Measurements from ENCODE around the gene HDAC11. TPM values are rescaled to one million over a fixed set of nuclear protein-coding genes. Genes with fewer than 3 reads are reported as not detected.
"Not testable (repeated sequence)": the region's sequence is repeated elsewhere in the genome, so short reads cannot be mapped to it uniquely, and the experiment has no call there.

Gene HDAC11, protein sequence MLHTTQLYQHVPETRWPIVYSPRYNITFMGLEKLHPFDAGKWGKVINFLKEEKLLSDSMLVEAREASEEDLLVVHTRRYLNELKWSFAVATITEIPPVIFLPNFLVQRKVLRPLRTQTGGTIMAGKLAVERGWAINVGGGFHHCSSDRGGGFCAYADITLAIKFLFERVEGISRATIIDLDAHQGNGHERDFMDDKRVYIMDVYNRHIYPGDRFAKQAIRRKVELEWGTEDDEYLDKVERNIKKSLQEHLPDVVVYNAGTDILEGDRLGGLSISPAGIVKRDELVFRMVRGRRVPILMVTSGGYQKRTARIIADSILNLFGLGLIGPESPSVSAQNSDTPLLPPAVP
- total RNA-seq = 10 to 100 TPM; 13.0 to 40.4 (median 15.8) TPM

DNA sequence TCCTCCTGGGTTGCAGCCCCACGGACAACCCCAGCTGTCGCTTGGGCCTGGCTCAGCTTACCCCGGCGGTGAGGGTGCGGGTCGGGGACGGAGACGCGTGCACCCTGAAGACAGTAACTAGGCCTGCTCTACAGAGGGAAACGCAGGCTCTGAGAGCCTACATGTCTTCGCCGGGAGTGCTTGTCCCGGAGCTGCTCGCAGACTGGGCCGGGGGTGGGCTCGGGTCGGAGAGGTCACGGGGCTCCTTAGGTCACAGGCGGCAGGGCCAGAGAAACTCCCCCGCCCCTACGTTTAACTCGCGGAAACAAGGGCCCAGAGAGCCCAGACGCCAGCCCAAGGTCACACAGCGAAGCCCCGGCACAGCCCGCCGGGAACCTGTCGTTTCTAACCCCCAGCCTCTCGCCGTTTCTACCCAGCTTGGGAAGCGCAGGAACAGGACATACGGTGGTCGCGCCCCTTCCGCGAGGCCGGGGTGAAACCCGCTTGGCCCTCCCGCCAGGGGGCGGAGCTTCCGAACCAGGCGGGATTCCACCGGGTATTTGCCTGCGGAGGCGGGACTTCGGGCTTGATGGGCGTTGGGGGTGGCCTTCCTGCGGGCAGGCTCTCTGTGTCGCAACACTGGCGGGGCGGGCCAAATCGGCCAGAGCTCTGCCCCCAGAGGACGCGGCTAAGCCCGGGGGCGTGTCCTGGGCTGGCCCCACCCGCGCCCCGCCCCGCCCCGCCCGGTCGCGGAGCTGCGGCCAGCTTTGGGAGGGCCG lies at the start of gene HDAC11:
Gene HDAC11, plus strand, starts transcription at position 725 of the 758 bp plus-strand sequence. CDS start 42 bp downstream, outside the sequence.
- Histone ChIP-seq H3K36me3 (no peaks in the 10 kb centered on the region), H3K4me1 (peaks cover 45 to 49% of the 10 kb centered on the region in 2 donors), H3K27ac (peak within 1 kb of the TSS; percentile 93 to 98 (median 95)), H3K4me3 (peak within 1 kb of the TSS; percentile 78 to 81 (median 79)), H3K9me3 (no peaks in the 10 kb centered on the region), H3K27me3 (no peaks in the 10 kb centered on the region)
- TF ChIP-seq, protein P1, sequence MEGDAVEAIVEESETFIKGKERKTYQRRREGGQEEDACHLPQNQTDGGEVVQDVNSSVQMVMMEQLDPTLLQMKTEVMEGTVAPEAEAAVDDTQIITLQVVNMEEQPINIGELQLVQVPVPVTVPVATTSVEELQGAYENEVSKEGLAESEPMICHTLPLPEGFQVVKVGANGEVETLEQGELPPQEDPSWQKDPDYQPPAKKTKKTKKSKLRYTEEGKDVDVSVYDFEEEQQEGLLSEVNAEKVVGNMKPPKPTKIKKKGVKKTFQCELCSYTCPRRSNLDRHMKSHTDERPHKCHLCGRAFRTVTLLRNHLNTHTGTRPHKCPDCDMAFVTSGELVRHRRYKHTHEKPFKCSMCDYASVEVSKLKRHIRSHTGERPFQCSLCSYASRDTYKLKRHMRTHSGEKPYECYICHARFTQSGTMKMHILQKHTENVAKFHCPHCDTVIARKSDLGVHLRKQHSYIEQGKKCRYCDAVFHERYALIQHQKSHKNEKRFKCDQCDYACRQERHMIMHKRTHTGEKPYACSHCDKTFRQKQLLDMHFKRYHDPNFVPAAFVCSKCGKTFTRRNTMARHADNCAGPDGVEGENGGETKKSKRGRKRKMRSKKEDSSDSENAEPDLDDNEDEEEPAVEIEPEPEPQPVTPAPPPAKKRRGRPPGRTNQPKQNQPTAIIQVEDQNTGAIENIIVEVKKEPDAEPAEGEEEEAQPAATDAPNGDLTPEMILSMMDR (IDR thresholded peaks at IDR 0.05 in 4 of 5, conservative IDR thresholded peaks at IDR 0.05 in 1 of 5) = peak in 4 of 5 experiments; percentile 50 to 66 (median 56)
- peak; percentile 90 to 95 for TF ChIP-seq POLR2A (IDR thresholded peaks at IDR 0.05)
- DNase-seq = peak; percentile 99
- peak; percentile 80 to 82 for ATAC-seq
- in situ Hi-C loops (cut with MboI; ENCODE audit: low sequenced_read_pairs in 4 of 4) (loop anchor here in 1 of 4 donors (25.0 kb wide), 1 partner anchor 633 kb away; the partner anchor contains the start of gene CHCHD4), intact Hi-C loops (cut with DNase I; ENCODE audit: low total_unique reads) (loop anchor here (2.0 to 10.0 kb wide), 2 partner anchors 17 to 645 kb away; partner anchors contain the start of genes CHCHD4 and TMEM43)

DNA sequence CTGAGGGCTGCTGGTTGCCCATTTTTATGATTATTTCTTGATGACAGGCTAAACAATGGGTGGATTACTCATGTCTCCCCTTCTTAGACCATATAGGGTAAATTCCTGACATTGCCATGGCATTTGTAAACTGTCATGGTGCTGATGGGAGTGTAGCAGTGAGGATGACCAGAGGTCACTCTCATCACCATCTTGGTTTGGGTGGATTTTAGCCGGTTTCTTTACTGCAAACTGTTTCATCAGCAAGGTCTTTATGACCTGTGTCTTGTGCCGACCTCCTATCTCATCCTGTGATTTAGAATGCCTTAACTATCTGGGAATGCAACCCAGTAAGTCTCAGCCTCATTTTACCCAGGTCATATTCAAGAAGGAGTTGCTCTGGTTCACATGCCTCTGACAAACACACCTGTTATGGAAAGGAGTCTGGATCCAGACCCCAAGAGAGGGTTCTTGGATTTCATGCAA lies 49.7 kb upstream of the HDAC11 start:
- intact Hi-C loops (cut with DNase I; ENCODE audit: low total_unique reads); H3K27me3 ChIP-seq; H3K9me3 ChIP-seq; DNase-seq; H3K4me1 ChIP-seq; ATAC-seq; H3K36me3 ChIP-seq; in situ Hi-C loops (cut with MboI; ENCODE audit: low sequenced_read_pairs in 4 of 4); H3K4me3 ChIP-seq: not testable (repeated sequence)
- H3K27ac ChIP-seq = peak overlapping the region in 3 of 4 donors; percentile 4 to 72 (median 34)

DNA sequence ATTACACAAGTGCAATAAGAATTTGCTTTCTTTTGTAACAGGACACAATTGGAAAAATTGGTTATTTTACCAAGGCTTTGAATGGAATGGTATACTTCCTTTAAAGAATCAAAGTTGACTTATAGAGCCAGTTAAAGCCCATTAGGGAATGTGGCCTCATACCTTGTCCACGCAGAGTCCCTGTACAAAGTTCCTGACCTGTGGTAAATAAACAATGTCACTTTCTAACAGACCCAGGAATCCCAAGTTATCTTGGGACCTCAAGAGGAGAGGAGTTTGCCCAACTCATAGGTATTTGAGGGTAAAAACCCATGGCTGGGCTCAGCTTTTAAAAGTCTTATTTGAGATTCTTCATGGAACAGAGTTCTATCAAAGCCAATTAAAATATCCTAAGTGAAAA lies 48.0 kb upstream of the HDAC11 start:
- intact Hi-C loops (cut with DNase I; ENCODE audit: low total_unique reads) = no loop called here
- H3K4me3 ChIP-seq = no peak overlapping the region
- no peak for DNase-seq
- TF ChIP-seq, protein P1 (IDR thresholded peaks at IDR 0.05 in 4 of 5, conservative IDR thresholded peaks at IDR 0.05 in 1 of 5) = no peak
- no peak for TF ChIP-seq POLR2A (IDR thresholded peaks at IDR 0.05)
- H3K9me3 ChIP-seq = no peaks in the 10 kb centered on the region
- peaks cover 0 to 6% of the 10 kb centered on the region in 2 donors for H3K4me1 ChIP-seq
- H3K27me3 ChIP-seq = no peaks in the 10 kb centered on the region
- peak overlapping the region in 2 of 4 donors; percentile 54 to 72 for H3K27ac ChIP-seq
- ATAC-seq = no peak
- in situ Hi-C loops (cut with MboI; ENCODE audit: low sequenced_read_pairs in 4 of 4) = no loop called here
- no peaks in the 10 kb centered on the region for H3K36me3 ChIP-seq

DNA sequence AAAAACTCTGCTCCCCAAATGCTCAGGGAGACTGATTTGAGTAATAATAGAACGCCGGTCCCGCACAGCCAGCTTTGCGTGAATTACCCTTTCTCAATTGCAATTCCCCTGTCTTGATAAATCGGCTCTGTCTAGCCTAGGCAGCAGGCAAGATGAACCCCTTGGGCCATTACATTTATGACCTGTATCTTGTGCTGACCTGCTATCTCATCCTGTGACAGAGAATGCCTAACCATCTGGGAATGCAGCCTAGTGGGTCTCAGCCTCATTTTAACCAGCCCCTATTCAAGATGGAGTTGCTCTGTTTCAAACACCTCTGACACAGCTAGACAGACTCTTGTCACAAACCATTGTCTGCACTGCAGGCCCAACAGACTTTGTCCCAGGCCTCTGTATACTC lies 46.2 kb upstream of the HDAC11 start:
- ATAC-seq = no peak
- no peak for TF ChIP-seq POLR2A (IDR thresholded peaks at IDR 0.05)
- TF ChIP-seq, protein P1 (IDR thresholded peaks at IDR 0.05 in 4 of 5, conservative IDR thresholded peaks at IDR 0.05 in 1 of 5) = no peak
- Histone ChIP-seq H3K4me3 (no peak overlapping the region), H3K27me3 (no peaks in the 10 kb centered on the region), H3K27ac (no peak overlapping the region), H3K9me3 (no peaks in the 10 kb centered on the region), H3K4me1 (peaks cover 0 to 6% of the 10 kb centered on the region in 2 donors), H3K36me3 (no peaks in the 10 kb centered on the region)
- intact Hi-C loops (cut with DNase I; ENCODE audit: low total_unique reads) (no loop called here), in situ Hi-C loops (cut with MboI; ENCODE audit: low sequenced_read_pairs in 4 of 4) (no loop called here)
- DNase-seq = no peak

DNA sequence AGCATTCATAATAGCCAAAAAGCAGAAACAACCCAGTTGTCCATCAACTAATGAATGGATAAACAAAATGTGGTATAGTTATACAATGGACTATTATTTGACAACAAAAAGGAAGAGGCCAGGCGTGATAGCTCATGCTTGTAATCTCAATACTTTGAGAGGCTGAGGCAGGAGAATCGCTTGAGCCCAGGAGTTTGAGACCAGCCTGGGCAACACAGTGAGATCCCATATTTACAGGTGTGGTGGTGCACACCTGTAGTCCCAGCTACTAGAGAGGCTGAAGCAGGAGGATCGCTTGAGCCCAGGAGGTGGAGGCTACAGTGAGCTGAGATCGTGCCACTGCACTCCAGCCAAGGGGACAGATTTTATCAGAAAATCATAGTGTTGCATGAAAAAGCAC lies 43.9 kb upstream of the HDAC11 start:
- H3K9me3 ChIP-seq; H3K4me3 ChIP-seq; intact Hi-C loops (cut with DNase I; ENCODE audit: low total_unique reads); DNase-seq; H3K4me1 ChIP-seq; H3K36me3 ChIP-seq; in situ Hi-C loops (cut with MboI; ENCODE audit: low sequenced_read_pairs in 4 of 4); H3K27me3 ChIP-seq; H3K27ac ChIP-seq; ATAC-seq: not testable (repeated sequence)

Data from gastrocnemius medialis (tissue), 4 donors.